HEK293T (cell line): ENCODE measurements around the gene KRT15.

Source experiments
- CTCF ChIA-PET: fragments of 350-600 bp; formaldehyde crosslinking; extraction: SDS; loops from one replicate; lab custom pipeline; 2021; ENCODE audit warnings: antibody characterized with exemption, inconsistent platforms; lab: Yijun Ruan, JAX
- POLR2A ChIA-PET: fragments of 350-600 bp; formaldehyde crosslinking; extraction: SDS; loops from one replicate; lab custom pipeline; 2020; ENCODE audit warnings: antibody characterized with exemption, inconsistent platforms; lab: Yijun Ruan, JAX
- DNase-seq: peaks from one replicate; pipeline ENCODE4 v3.0.0; 2012; ENCODE audit warnings: mixed read lengths; ENCODE audit errors: extremely low spot score
- ARNT ChIP-seq: fragments of 450-650 bp; IDR thresholded peaks from 2 replicates; pipeline ENCODE4 v1.6.1; 2017; ENCODE audit warnings: mild to moderate bottlenecking
- BHLHE40 ChIP-seq: fragments of 450-650 bp; IDR thresholded peaks from 2 replicates; pipeline ENCODE4 v1.6.1; 2016; ENCODE audit warnings: mild to moderate bottlenecking, moderate library complexity, borderline replicate concordance
- CTBP1 ChIP-seq: fragments of 450-650 bp; IDR thresholded peaks from 2 replicates; pipeline ENCODE4 v1.6.1; 2016; ENCODE audit warnings: borderline replicate concordance
- ELF4 ChIP-seq: fragments of 450-650 bp; IDR thresholded peaks from 2 replicates; pipeline ENCODE4 v1.6.1; 2017; ENCODE audit warnings: antibody characterized with exemption
- FOXA1 ChIP-seq: fragments of 450-650 bp; IDR thresholded peaks from 2 replicates; pipeline ENCODE4 v1.6.1; 2016; ENCODE audit warnings: mild to moderate bottlenecking
- FOXK2 ChIP-seq: fragments of 450-650 bp; IDR thresholded peaks from 2 replicates; pipeline ENCODE4 v1.6.1; 2016; ENCODE audit warnings: mild to moderate bottlenecking
- FOXM1 ChIP-seq: fragments of 450-650 bp; IDR thresholded peaks from 2 replicates; pipeline ENCODE4 v1.6.1; 2017; ENCODE audit warnings: mild to moderate bottlenecking, borderline replicate concordance
- HDGF ChIP-seq: fragments of 450-650 bp; IDR thresholded peaks from 2 replicates; pipeline ENCODE4 v1.6.1; 2017; ENCODE audit warnings: antibody characterized with exemption, borderline replicate concordance
- L3MBTL2 ChIP-seq: fragments of 450-650 bp; conservative IDR thresholded peaks from 2 replicates; pipeline ENCODE4 v1.6.1; 2016; ENCODE audit warnings: mild to moderate bottlenecking
- LEF1 ChIP-seq: fragments of 450-650 bp; IDR thresholded peaks from 2 replicates; pipeline ENCODE4 v1.6.1; 2017; ENCODE audit warnings: mild to moderate bottlenecking, borderline replicate concordance
- NFRKB ChIP-seq: fragments of 450-650 bp; IDR thresholded peaks from 2 replicates; pipeline ENCODE4 v1.6.1; 2016; ENCODE audit warnings: mild to moderate bottlenecking, moderate library complexity
- PKNOX1 ChIP-seq: fragments of 450-650 bp; IDR thresholded peaks from 2 replicates; pipeline ENCODE4 v1.6.1; 2016
- SP1 ChIP-seq: fragments of 450-650 bp; IDR thresholded peaks from 2 replicates; pipeline ENCODE4 v1.6.1; 2017
- SUZ12 ChIP-seq: fragments of 450-650 bp; IDR thresholded peaks from 2 replicates; pipeline ENCODE4 v1.6.1; 2016; ENCODE audit warnings: mild to moderate bottlenecking
- TARDBP ChIP-seq: fragments of 450-650 bp; IDR thresholded peaks from 2 replicates; pipeline ENCODE4 v1.6.1; 2016
- ZNF384 ChIP-seq: fragments of 450-650 bp; IDR thresholded peaks from 2 replicates; pipeline ENCODE4 v1.6.1; 2016

The KRT15 gene

GRCh38 chr17:41519501-41520224, 973 bp upstream of the KRT15 start:
- POLR2A ChIA-PET = no interaction called here
- CTCF ChIA-PET = interaction anchor here (1.0 kb wide), 1 partner anchor 13 kb away, joined by 3 read pairs; no protein-coding TSS in a partner anchor
- no peak for TF ChIP-seq CTBP1
- TF ChIP-seq PKNOX1 = no peak
- no peak for TF ChIP-seq ZNF384
- no peak for TF ChIP-seq FOXA1
- TF ChIP-seq SUZ12 = no peak
- no peak for TF ChIP-seq SP1
- no peak for TF ChIP-seq ELF4
- TF ChIP-seq HDGF = no peak
- TF ChIP-seq BHLHE40 = no peak
- no peak for TF ChIP-seq NFRKB
- no peak for TF ChIP-seq L3MBTL2
- no peak for TF ChIP-seq FOXM1
- no peak for TF ChIP-seq FOXK2
- TF ChIP-seq ARNT = no peak
- TF ChIP-seq LEF1 = no peak
- TF ChIP-seq TARDBP = no peak
- no peak for DNase-seq

- TF ChIP-seq TARDBP = no peak
- no peak for TF ChIP-seq ZNF384
- no peak for TF ChIP-seq CTBP1
- no peak for TF ChIP-seq L3MBTL2
- TF ChIP-seq ARNT = no peak
- TF ChIP-seq HDGF = no peak
- TF ChIP-seq FOXK2 = no peak
- no peak for TF ChIP-seq NFRKB
- TF ChIP-seq PKNOX1 = no peak
- TF ChIP-seq ELF4 = no peak
- TF ChIP-seq FOXM1 = no peak
- TF ChIP-seq SUZ12 = no peak
- no peak for TF ChIP-seq BHLHE40
- POLR2A ChIA-PET = interaction anchor here (1.4 kb wide), 1 partner anchor 170 kb away, joined by 4 read pairs; the partner anchor contains the start of gene EIF1
- CTCF ChIA-PET = no interaction called here
- no peak for DNase-seq
These were observed 659 bp downstream of the KRT15 start for GRCh38 chr17:41518031-41518430.

GRCh38 chr17:41516830-41517283, 1.8 kb downstream of the KRT15 start:
- CTCF ChIA-PET = interaction anchor here (1.6 kb wide), 1 partner anchor 33 kb away, joined by 4 read pairs; no protein-coding TSS in a partner anchor
- TF ChIP-seq TARDBP = no peak
- TF ChIP-seq SP1 = no peak
- TF ChIP-seq FOXM1 = no peak
- TF ChIP-seq LEF1 = no peak
- TF ChIP-seq FOXK2 = no peak
- TF ChIP-seq BHLHE40 = no peak
- no peak for TF ChIP-seq NFRKB
- TF ChIP-seq FOXA1 = no peak
- no peak for TF ChIP-seq ELF4
- no peak for TF ChIP-seq SUZ12
- no peak for TF ChIP-seq PKNOX1
- TF ChIP-seq ZNF384 = no peak
- TF ChIP-seq L3MBTL2 = no peak
- no peak for DNase-seq
- POLR2A ChIA-PET = no interaction called here

- CTCF ChIA-PET = interaction anchor here (1.6 kb wide), 1 partner anchor 33 kb away, joined by 4 read pairs; no protein-coding TSS in a partner anchor
- TF ChIP-seq PKNOX1 = no peak
- TF ChIP-seq SP1 = no peak
- TF ChIP-seq TARDBP = no peak
- TF ChIP-seq HDGF = no peak
- POLR2A ChIA-PET = no interaction called here
- DNase-seq = no peak
These were observed 2.4 kb downstream of the KRT15 start for GRCh38 chr17:41516147-41516829.

- DNase-seq = no peak
- POLR2A ChIA-PET = interaction anchor here (1.0 kb wide), 1 partner anchor 12 kb away, joined by 3 read pairs; no protein-coding TSS in a partner anchor
- TF ChIP-seq ARNT (no peak), SUZ12 (no peak)
- CTCF ChIA-PET = interaction anchor here (0.5 kb wide), 1 partner anchor 1479 kb away, joined by 3 read pairs; no protein-coding TSS in a partner anchor
These were observed 5.5 kb downstream of the KRT15 start for GRCh38 chr17:41513168-41513547.
